CD4-positive, alpha-beta T cell (primary cell): ENCODE results near the gene TSTD1. TPM values are rescaled to one million over a fixed set of nuclear protein-coding genes. Genes with fewer than 3 reads are reported as not detected.
A peak's percentile ranks its signal among the peaks of the same experiment; 100 is the strongest.

Experiments
- ATAC-seq: fragments of 200-7000 bp; cut with Tn5 transposase; one replicate; pipeline ENCODE4 v1.10.0; 2022; ENCODE audit warnings: mild to moderate bottlenecking; ENCODE audit not compliant: poor library complexity
- CTCF ChIA-PET: fragments of 350-600 bp; sonication (Branson Sonifier 250); formaldehyde crosslinking; loops from one replicate; lab custom pipeline; 2021; ENCODE audit warnings: antibody characterized with exemption, inconsistent platforms; lab: Charles Lee
- POLR2A ChIA-PET: fragments of 350-600 bp; sonication (Branson Sonifier 250); formaldehyde crosslinking; loops from one replicate; lab custom pipeline; 2021; ENCODE audit warnings: antibody characterized with exemption, inconsistent platforms; lab: Charles Lee
- DNase-seq, 14 experiments: peaks; one replicate each; pipeline ENCODE4 v3.0.0-alpha.2; 2013 to 2020; ENCODE audit warnings: mixed read lengths in 2 of 14
- H3K27ac ChIP-seq, 2 donors: one replicate each; pipeline versions ENCODE4 v1.5.1 to v1.7.0; 2013; ENCODE audit warnings: low read length in 2 of 2, low read depth in 1 of 2, mild to moderate bottlenecking in 1 of 2
- H3K27me3 ChIP-seq, 2 experiments: 1 replicate in 1 of 2; 2 replicates in 1 of 2; pipeline versions ENCODE4 v1.6.1 to v1.7.0; 2013; ENCODE audit warnings: low read length in 2 of 2, control low read depth in 1 of 2, mild to moderate bottlenecking in 1 of 2, moderate library complexity in 1 of 2; ENCODE audit not compliant: insufficient read depth in 2 of 2, control insufficient read depth in 1 of 2
- H3K36me3 ChIP-seq: one replicate; pipeline ENCODE4 v1.6.1; 2013; ENCODE audit warnings: low read length, control low read depth; ENCODE audit not compliant: insufficient read depth
- H3K4me1 ChIP-seq: one replicate; pipeline ENCODE4 v1.6.1; 2013; ENCODE audit warnings: low read length, control low read depth; ENCODE audit not compliant: insufficient read depth
- H3K4me3 ChIP-seq: one replicate; pipeline ENCODE4 v1.5.1; 2013; ENCODE audit warnings: mild to moderate bottlenecking, low read length, moderate library complexity
- H3K9me3 ChIP-seq, 2 experiments: 1 replicate in 1 of 2; 2 replicates in 1 of 2; pipeline versions ENCODE4 v1.6.1 to v1.7.0; 2013; ENCODE audit warnings: low read length in 2 of 2, mild to moderate bottlenecking in 2 of 2, control low read depth in 1 of 2, moderate library complexity in 1 of 2; ENCODE audit not compliant: control insufficient read depth in 1 of 2, insufficient read depth in 1 of 2
- H3K27ac Mint-ChIP-seq: one replicate; pipeline ENCODE4 v1.8.0; 2020; ENCODE audit warnings: mixed read lengths
- H3K27me3 Mint-ChIP-seq: one replicate; pipeline ENCODE4 v1.8.0; 2021; ENCODE audit warnings: mixed read lengths
- H3K36me3 Mint-ChIP-seq: one replicate; pipeline ENCODE4 v1.8.0; 2021; ENCODE audit warnings: low read depth, mixed read lengths
- H3K4me1 Mint-ChIP-seq: one replicate; pipeline ENCODE4 v1.8.0; 2021; ENCODE audit warnings: low read depth, mixed read lengths
- H3K4me3 Mint-ChIP-seq: one replicate; pipeline ENCODE4 v1.8.0; 2020; ENCODE audit warnings: mild to moderate bottlenecking, mixed read lengths
- H3K9me3 Mint-ChIP-seq: one replicate; pipeline ENCODE4 v1.8.0; 2020; ENCODE audit warnings: mixed read lengths
- CTCF ChIP-seq: fragments of 200-600 bp; IDR thresholded peaks from one replicate; pipeline ENCODE4 v1.8.0; 2022; ENCODE audit warnings: antibody characterized with exemption, mild to moderate bottlenecking
- intact Hi-C, 2 experiments: fragments of 100-400 bp; cut with DNase I in 1 of 2; cut with micrococcal nuclease in 1 of 2; formaldehyde crosslinking; loops; one replicate each; pipeline versions ENCODE4 v1.15.1 to v1.9.0; 2023 to 2025; cut with DNase I, micrococcal nuclease
- total RNA-seq, 174 experiments: library from RNA in 2 of 174; stranded (reverse) in 2 of 174; gene quantifications; one replicate each; pipeline ENCODE4 v1.2.3 and lab custom pipeline; 2021 to 2026

Gene TSTD1
- total RNA-seq, 2 experiments from 2014 or later, result 38.0 to 40.3 TPM

- intact Hi-C loops, result loop anchor here in 1 of 2 experiments (5.0 kb wide), 1 partner anchor 113 kb away; the partner anchor contains the start of gene USP21
- Histone ChIP-seq H3K4me1 (peaks cover 63% of the 10 kb centered on the region), H3K27me3 (no peaks in the 10 kb centered on the region), H3K9me3 (no peaks in the 10 kb centered on the region), H3K4me3 (peak overlapping the region; percentile 98), H3K27ac (peak overlapping the region; percentile 90 to 96), H3K36me3 (peaks cover 59% of the 10 kb centered on the region)
- ATAC-seq (no peak), DNase-seq (peak in 4 of 14 experiments; percentile 17 to 77 (median 61))
- peaks cover 81% of the 10 kb centered on the region for H3K36me3 Mint-ChIP-seq
- ChIA-PET POLR2A (interaction anchor here (0.7 to 8.4 kb wide), 23 partner anchors 11 to 246 kb away, joined by 3 to 295 read pairs (median 5); partner anchors contain the start of genes ARHGAP30, DEDD, F11R and KLHDC9), CTCF (interaction anchor here (1.1 to 5.3 kb wide), 9 partner anchors 22 to 262 kb away, joined by 4 to 34 read pairs (median 8); partner anchors contain the start of genes ARHGAP30, F11R and KLHDC9)
- H3K4me3 Mint-ChIP-seq, result peak overlapping the region; percentile 93
- no peaks in the 10 kb centered on the region for H3K27me3 Mint-ChIP-seq
- TF ChIP-seq CTCF, result no peak
- no peaks in the 10 kb centered on the region for H3K9me3 Mint-ChIP-seq
- peaks cover 43% of the 10 kb centered on the region for H3K4me1 Mint-ChIP-seq
- peak overlapping the region; percentile 94 for H3K27ac Mint-ChIP-seq
These were observed 5.8 kb upstream of the TSTD1 start for GRCh38 chr1:161044535-161044907.

GRCh38 chr1:161039546-161039945, 782 bp upstream of the TSTD1 start:
- Histone ChIP-seq H3K27me3 (no peaks in the 10 kb centered on the region), H3K36me3 (peaks cover 41% of the 10 kb centered on the region), H3K27ac (peak overlapping the region; percentile 21 to 88), H3K9me3 (no peaks in the 10 kb centered on the region), H3K4me3 (peak overlapping the region; percentile 99), H3K4me1 (peaks cover 59% of the 10 kb centered on the region)
- no peak for TF ChIP-seq CTCF
- intact Hi-C loops, result loop anchor here in 1 of 2 experiments (2.0 to 5.0 kb wide), 2 partner anchors 19 to 42 kb away; partner anchors contain the start of gene F11R
- H3K4me3 Mint-ChIP-seq, result peak overlapping the region; percentile 72
- H3K4me1 Mint-ChIP-seq, result peaks cover 47% of the 10 kb centered on the region
- DNase-seq (no peak), ATAC-seq (no peak)
- peaks cover 51% of the 10 kb centered on the region for H3K36me3 Mint-ChIP-seq
- ChIA-PET CTCF (interaction anchor here (1.0 to 6.6 kb wide), 6 partner anchors 19 to 59 kb away, joined by 3 to 66 read pairs (median 6); partner anchors contain the start of genes F11R and KLHDC9), POLR2A (interaction anchor here (1.0 to 5.0 kb wide), 9 partner anchors 13 to 93 kb away, joined by 3 to 66 read pairs (median 7); partner anchors contain the start of genes ARHGAP30, DEDD, F11R and KLHDC9)
- H3K9me3 Mint-ChIP-seq, result no peaks in the 10 kb centered on the region
- peak overlapping the region; percentile 91 for H3K27ac Mint-ChIP-seq
- H3K27me3 Mint-ChIP-seq, result no peaks in the 10 kb centered on the region

- peaks cover 55% of the 10 kb centered on the region for H3K4me1 ChIP-seq
These were observed 386 bp upstream of the TSTD1 start for GRCh38 chr1:161039154-161039545.

More at GRCh38 chr1:161039154-161039545, 386 bp upstream of the TSTD1 start:
- Histone ChIP-seq H3K27me3 (no peaks in the 10 kb centered on the region), H3K4me3 (peak overlapping the region; percentile 99), H3K9me3 (no peaks in the 10 kb centered on the region), H3K36me3 (peaks cover 41% of the 10 kb centered on the region), H3K27ac (peak overlapping the region; percentile 86 to 88)
- ChIA-PET POLR2A (interaction anchor here (0.6 to 5.0 kb wide), 12 partner anchors 7 to 202 kb away, joined by 3 to 66 read pairs (median 6); partner anchors contain the start of genes ARHGAP30, DEDD, F11R and KLHDC9), CTCF (interaction anchor here (0.6 to 6.6 kb wide), 7 partner anchors 18 to 942 kb away, joined by 3 to 66 read pairs (median 8); partner anchors contain the start of genes ARHGAP30, F11R and KLHDC9)
- no peaks in the 10 kb centered on the region for H3K27me3 Mint-ChIP-seq
- intact Hi-C loops, result loop anchor here in 1 of 2 experiments (2.0 to 5.0 kb wide), 2 partner anchors 18 to 42 kb away; partner anchors contain the start of gene F11R
- H3K9me3 Mint-ChIP-seq, result no peaks in the 10 kb centered on the region
- H3K4me3 Mint-ChIP-seq, result peak overlapping the region; percentile 88
- no peak for TF ChIP-seq CTCF
- ATAC-seq, result no peak
- H3K4me1 Mint-ChIP-seq, result peaks cover 44% of the 10 kb centered on the region
- no peak for DNase-seq
- H3K36me3 Mint-ChIP-seq, result peaks cover 47% of the 10 kb centered on the region
- peak overlapping the region; percentile 91 for H3K27ac Mint-ChIP-seq
